C4-2B (cell line): ENCODE results near the gene ACAN.
A peak's percentile ranks its signal among the peaks of the same experiment; 100 is the strongest.

Experiments
- ZFX ChIP-seq: fragments of 450-650 bp; IDR thresholded peaks from 2 replicates; pipeline ENCODE4 v1.6.1; 2017
- TF ChIP-seq, protein P1 (sequence below): fragments of 450-650 bp; conservative IDR thresholded peaks from 2 replicates; pipeline ENCODE4 v1.5.1; 2017; ENCODE audit warnings: mild to moderate bottlenecking

DNA sequence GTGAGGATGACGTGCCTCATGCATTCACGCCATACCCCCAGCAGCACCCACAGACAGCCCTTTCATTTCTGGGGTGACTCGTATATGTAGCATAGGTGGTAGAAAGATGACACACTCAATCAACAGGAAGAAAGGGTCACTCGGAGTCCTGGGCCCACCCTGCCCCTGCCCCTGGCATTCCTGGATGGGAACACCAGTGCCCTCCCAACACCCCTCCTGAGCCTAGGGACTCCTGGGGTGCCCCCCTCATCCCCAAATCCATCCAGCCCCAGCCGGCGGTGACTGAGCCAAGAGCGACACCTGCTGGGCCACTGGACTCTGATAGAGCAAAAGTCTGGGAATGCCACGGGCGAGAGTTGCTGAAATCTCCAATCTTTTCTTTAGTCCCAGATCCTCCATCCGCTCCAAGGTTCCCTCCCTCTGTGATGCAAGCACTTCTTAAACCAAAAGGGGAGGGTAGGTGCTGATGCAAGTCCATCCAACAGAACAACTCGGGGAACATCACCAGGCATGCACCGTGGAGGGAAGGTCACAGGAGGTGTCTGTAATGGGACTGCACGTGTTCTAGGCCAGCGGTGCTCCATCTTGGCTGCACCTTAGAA lies 31.1 kb downstream of the ACAN start:
- TF ChIP-seq, protein P1, sequence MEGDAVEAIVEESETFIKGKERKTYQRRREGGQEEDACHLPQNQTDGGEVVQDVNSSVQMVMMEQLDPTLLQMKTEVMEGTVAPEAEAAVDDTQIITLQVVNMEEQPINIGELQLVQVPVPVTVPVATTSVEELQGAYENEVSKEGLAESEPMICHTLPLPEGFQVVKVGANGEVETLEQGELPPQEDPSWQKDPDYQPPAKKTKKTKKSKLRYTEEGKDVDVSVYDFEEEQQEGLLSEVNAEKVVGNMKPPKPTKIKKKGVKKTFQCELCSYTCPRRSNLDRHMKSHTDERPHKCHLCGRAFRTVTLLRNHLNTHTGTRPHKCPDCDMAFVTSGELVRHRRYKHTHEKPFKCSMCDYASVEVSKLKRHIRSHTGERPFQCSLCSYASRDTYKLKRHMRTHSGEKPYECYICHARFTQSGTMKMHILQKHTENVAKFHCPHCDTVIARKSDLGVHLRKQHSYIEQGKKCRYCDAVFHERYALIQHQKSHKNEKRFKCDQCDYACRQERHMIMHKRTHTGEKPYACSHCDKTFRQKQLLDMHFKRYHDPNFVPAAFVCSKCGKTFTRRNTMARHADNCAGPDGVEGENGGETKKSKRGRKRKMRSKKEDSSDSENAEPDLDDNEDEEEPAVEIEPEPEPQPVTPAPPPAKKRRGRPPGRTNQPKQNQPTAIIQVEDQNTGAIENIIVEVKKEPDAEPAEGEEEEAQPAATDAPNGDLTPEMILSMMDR = peak; percentile 86
- no peak for TF ChIP-seq ZFX
